ENCODE measurements around the gene PSMF1.

PSMF1 gene

GRCh38 chr20:1191299-1191698 lies 72.9 kb downstream of the PSMF1 start:
- DNase-seq (ENCODE audit: low read depth): no peak
- Histone ChIP-seq H3K36me3 (ENCODE audit: control insufficient read depth, insufficient read depth, low read length, severe bottlenecking) (no peaks in the 10 kb centered on the region), H3K9ac (ENCODE audit: low read length) (no peak overlapping the region), H3K9me3 (ENCODE audit: control insufficient read depth, low read length) (peaks cover 4% of the 10 kb centered on the region), H3K4me3 (ENCODE audit: low read length) (no peak overlapping the region), H3K4me1 (ENCODE audit: control insufficient read depth, insufficient read depth, low read length) (no peaks in the 10 kb centered on the region), H3K27me3 (replicated peaks; ENCODE audit: control insufficient read depth, insufficient read depth, low read length) (peaks cover 59% of the 10 kb centered on the region)

- peaks cover 9% of the 10 kb centered on the region for H3K9me3 ChIP-seq (ENCODE audit: control insufficient read depth, low read length)
- peaks cover 47% of the 10 kb centered on the region for H3K27me3 ChIP-seq (replicated peaks; ENCODE audit: control insufficient read depth, insufficient read depth, low read length)
- no peak overlapping the region for H3K9ac ChIP-seq (ENCODE audit: low read length)
- H3K36me3 ChIP-seq (ENCODE audit: control insufficient read depth, insufficient read depth, low read length, severe bottlenecking): no peaks in the 10 kb centered on the region
- H3K4me3 ChIP-seq (ENCODE audit: low read length): no peak overlapping the region
- no peak for DNase-seq (ENCODE audit: low read depth)
- H3K4me1 ChIP-seq (ENCODE audit: control insufficient read depth, insufficient read depth, low read length): no peaks in the 10 kb centered on the region
Observed at GRCh38 chr20:1195226-1195625, 76.8 kb downstream of the PSMF1 start.

DNA sequence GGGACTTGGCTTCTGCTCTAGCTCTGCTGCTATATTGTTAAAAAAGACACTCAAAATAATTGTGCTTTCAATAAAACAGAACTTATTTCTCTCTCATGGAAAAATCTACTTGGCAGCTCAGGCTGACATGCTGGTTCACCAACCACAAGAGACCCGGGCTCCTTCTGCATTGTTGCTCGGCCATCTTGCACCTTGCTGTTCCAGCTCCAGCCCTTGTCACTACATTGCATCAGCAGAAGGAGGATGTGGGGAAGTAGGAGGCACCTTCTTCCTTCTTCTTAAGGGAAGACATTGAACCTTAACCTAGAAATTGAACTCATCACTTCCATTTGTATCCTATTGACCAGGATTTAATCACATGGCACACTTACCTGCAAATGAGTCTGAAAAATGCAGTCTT lies 78.2 kb downstream of the PSMF1 start:
- Histone ChIP-seq H3K4me1 (ENCODE audit: control insufficient read depth, insufficient read depth, low read length) (no peaks in the 10 kb centered on the region), H3K36me3 (ENCODE audit: control insufficient read depth, insufficient read depth, low read length, severe bottlenecking) (no peaks in the 10 kb centered on the region), H3K27me3 (replicated peaks; ENCODE audit: control insufficient read depth, insufficient read depth, low read length) (peaks cover 37% of the 10 kb centered on the region), H3K4me3 (ENCODE audit: low read length) (no peak overlapping the region), H3K9ac (ENCODE audit: low read length) (no peak overlapping the region), H3K9me3 (ENCODE audit: control insufficient read depth, low read length) (peaks cover 9% of the 10 kb centered on the region)
- DNase-seq (ENCODE audit: low read depth): no peak

GRCh38 chr20:1197801-1198200 lies 79.4 kb downstream of the PSMF1 start:
- H3K27me3 ChIP-seq (replicated peaks; ENCODE audit: control insufficient read depth, insufficient read depth, low read length): peaks cover 42% of the 10 kb centered on the region

DNA sequence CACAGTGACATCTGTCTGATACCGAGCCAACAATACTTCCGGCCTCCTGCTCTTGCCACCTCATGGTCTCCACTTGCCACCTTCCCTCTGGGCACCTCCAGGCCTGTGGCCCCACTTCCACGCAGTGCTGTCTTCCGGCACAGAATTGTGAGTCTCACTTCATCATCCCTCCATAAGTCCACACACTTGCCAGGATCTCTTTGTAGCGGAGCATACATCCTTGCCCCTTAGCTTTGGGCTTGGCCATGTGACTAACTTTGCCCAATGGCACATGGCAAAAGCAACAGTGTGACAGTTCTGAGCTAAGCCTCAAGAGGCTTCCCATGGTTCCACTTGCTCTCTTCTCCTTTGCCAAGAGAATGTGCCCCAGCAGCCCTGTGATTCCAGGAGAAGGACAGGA lies 80.3 kb downstream of the PSMF1 start:
- DNase-seq (ENCODE audit: low read depth): no peak
- H3K4me3 ChIP-seq (ENCODE audit: low read length): no peak overlapping the region
- peaks cover 3% of the 10 kb centered on the region for H3K4me1 ChIP-seq (ENCODE audit: control insufficient read depth, insufficient read depth, low read length)
- no peak overlapping the region for H3K9ac ChIP-seq (ENCODE audit: low read length)
- H3K27me3 ChIP-seq (replicated peaks; ENCODE audit: control insufficient read depth, insufficient read depth, low read length): peaks cover 49% of the 10 kb centered on the region
- H3K36me3 ChIP-seq (ENCODE audit: control insufficient read depth, insufficient read depth, low read length, severe bottlenecking): no peaks in the 10 kb centered on the region
- H3K9me3 ChIP-seq (ENCODE audit: control insufficient read depth, low read length): peaks cover 9% of the 10 kb centered on the region

More at GRCh38 chr20:1197801-1198200, 79.4 kb downstream of the PSMF1 start:
- Histone ChIP-seq H3K36me3 (ENCODE audit: control insufficient read depth, insufficient read depth, low read length, severe bottlenecking) (no peaks in the 10 kb centered on the region), H3K9me3 (ENCODE audit: control insufficient read depth, low read length) (peaks cover 9% of the 10 kb centered on the region), H3K9ac (ENCODE audit: low read length) (no peak overlapping the region), H3K4me3 (ENCODE audit: low read length) (no peak overlapping the region), H3K4me1 (ENCODE audit: control insufficient read depth, insufficient read depth, low read length) (no peaks in the 10 kb centered on the region)
- DNase-seq (ENCODE audit: low read depth): no peak

GRCh38 chr20:1199212-1199873 lies 80.9 kb downstream of the PSMF1 start:
- Histone ChIP-seq H3K9me3 (ENCODE audit: control insufficient read depth, low read length) (peaks cover 9% of the 10 kb centered on the region), H3K36me3 (ENCODE audit: control insufficient read depth, insufficient read depth, low read length, severe bottlenecking) (no peaks in the 10 kb centered on the region), H3K4me3 (ENCODE audit: low read length) (no peak overlapping the region), H3K27me3 (replicated peaks; ENCODE audit: control insufficient read depth, insufficient read depth, low read length) (peaks cover 45% of the 10 kb centered on the region), H3K4me1 (ENCODE audit: control insufficient read depth, insufficient read depth, low read length) (peaks cover 9% of the 10 kb centered on the region), H3K9ac (ENCODE audit: low read length) (no peak overlapping the region)
- no peak for DNase-seq (ENCODE audit: low read depth)

GRCh38 chr20:1199964-1200363 lies 81.6 kb downstream of the PSMF1 start:
- Histone ChIP-seq H3K9ac (ENCODE audit: low read length) (no peak overlapping the region), H3K4me1 (ENCODE audit: control insufficient read depth, insufficient read depth, low read length) (peaks cover 12% of the 10 kb centered on the region), H3K27me3 (replicated peaks; ENCODE audit: control insufficient read depth, insufficient read depth, low read length) (peaks cover 39% of the 10 kb centered on the region), H3K9me3 (ENCODE audit: control insufficient read depth, low read length) (peaks cover 9% of the 10 kb centered on the region), H3K36me3 (ENCODE audit: control insufficient read depth, insufficient read depth, low read length, severe bottlenecking) (no peaks in the 10 kb centered on the region), H3K4me3 (ENCODE audit: low read length) (no peak overlapping the region)
- DNase-seq (ENCODE audit: low read depth): no peak

GRCh38 chr20:1202762-1203504 lies 84.5 kb downstream of the PSMF1 start, which contains the start of gene C20orf202:
Gene C20orf202 (plus strand): TSS chr20:1203454. CDS start chr20:1203586, 132 bp downstream.
- Histone ChIP-seq H3K36me3 (ENCODE audit: control insufficient read depth, insufficient read depth, low read length, severe bottlenecking) (no peaks in the 10 kb centered on the region), H3K4me1 (ENCODE audit: control insufficient read depth, insufficient read depth, low read length) (peaks cover 17% of the 10 kb centered on the region), H3K9ac (ENCODE audit: low read length) (no peak within 1 kb of the TSS), H3K9me3 (ENCODE audit: control insufficient read depth, low read length) (no peaks in the 10 kb centered on the region), H3K4me3 (ENCODE audit: low read length) (no peak within 1 kb of the TSS), H3K27me3 (replicated peaks; ENCODE audit: control insufficient read depth, insufficient read depth, low read length) (peaks cover 36% of the 10 kb centered on the region)
- no peak for DNase-seq (ENCODE audit: low read depth)

DNA sequence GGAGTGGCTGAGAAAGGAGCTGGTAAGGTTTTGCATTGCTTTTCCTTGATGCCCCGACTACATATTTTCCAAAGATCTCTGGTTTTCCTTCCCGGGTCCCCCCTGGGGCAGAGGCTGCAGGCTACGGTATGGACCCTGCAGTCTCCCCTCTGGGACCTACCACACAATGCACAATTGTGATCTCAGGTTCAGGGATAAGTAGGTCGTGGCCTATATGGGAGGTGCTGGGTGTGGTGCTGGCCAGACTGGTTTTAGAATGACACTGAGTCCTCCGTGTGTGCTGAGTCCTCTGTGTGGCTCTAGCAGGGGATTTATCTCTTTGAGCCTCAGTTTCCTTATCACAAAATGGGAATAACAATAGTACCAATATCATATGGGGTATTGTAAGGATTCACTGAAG lies 85.2 kb downstream of the PSMF1 start:
- Histone ChIP-seq H3K27me3 (replicated peaks; ENCODE audit: control insufficient read depth, insufficient read depth, low read length) (peaks cover 38% of the 10 kb centered on the region), H3K9ac (ENCODE audit: low read length) (no peak overlapping the region), H3K9me3 (ENCODE audit: control insufficient read depth, low read length) (no peaks in the 10 kb centered on the region), H3K4me1 (ENCODE audit: control insufficient read depth, insufficient read depth, low read length) (peaks cover 17% of the 10 kb centered on the region), H3K4me3 (ENCODE audit: low read length) (no peak overlapping the region), H3K36me3 (ENCODE audit: control insufficient read depth, insufficient read depth, low read length, severe bottlenecking) (no peaks in the 10 kb centered on the region)
- no peak for DNase-seq (ENCODE audit: low read depth)

DNA sequence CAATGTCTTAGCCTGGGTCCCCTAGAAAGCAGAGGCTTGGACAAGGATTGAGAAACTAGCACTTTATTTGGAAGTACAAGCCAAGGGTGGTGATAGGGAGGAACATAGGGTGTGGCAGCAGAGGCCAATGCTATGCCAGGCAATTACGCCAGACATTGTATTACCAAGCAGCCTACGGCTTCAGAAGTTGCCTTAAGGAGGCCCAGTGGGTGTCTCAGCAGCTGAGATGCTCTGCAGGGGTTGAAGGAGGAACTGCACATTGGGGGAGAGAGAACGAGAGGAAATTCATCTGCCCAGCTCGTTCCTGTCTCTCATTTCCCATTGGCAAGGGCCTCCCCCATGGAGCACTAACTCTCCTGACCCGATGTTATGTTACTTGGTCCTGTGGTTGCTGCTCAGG lies 85.7 kb downstream of the PSMF1 start:
- peaks cover 39% of the 10 kb centered on the region for H3K27me3 ChIP-seq (replicated peaks; ENCODE audit: control insufficient read depth, insufficient read depth, low read length)
- no peak for DNase-seq (ENCODE audit: low read depth)

DNA sequence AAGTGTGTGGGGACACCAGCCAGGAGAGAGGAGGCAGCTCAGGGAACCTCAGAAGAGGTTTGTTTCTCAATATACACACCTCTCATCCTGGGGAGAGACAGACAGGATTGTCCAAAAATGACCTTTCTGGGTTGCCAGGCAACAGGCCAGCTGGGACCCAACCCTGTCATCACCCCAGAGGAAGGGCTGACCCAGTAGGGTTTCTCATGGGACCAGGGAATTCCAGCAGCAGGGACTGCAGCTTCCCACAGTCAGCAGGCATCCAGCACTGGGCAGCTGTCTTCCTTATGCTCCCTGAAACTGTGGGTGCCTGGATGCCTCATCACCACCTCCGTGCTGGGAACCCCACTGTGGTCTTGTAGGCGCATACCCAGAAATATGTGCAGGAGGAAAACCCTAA lies 86.2 kb downstream of the PSMF1 start:
- Histone ChIP-seq H3K9me3 (ENCODE audit: control insufficient read depth, low read length) (no peaks in the 10 kb centered on the region), H3K36me3 (ENCODE audit: control insufficient read depth, insufficient read depth, low read length, severe bottlenecking) (no peaks in the 10 kb centered on the region), H3K27me3 (replicated peaks; ENCODE audit: control insufficient read depth, insufficient read depth, low read length) (peaks cover 43% of the 10 kb centered on the region), H3K4me1 (ENCODE audit: control insufficient read depth, insufficient read depth, low read length) (peaks cover 17% of the 10 kb centered on the region), H3K4me3 (ENCODE audit: low read length) (no peak overlapping the region), H3K9ac (ENCODE audit: low read length) (no peak overlapping the region)
- DNase-seq (ENCODE audit: low read depth): no peak

More for the DNA sequence above, 85.7 kb downstream of the PSMF1 start:
- H3K36me3 ChIP-seq (ENCODE audit: control insufficient read depth, insufficient read depth, low read length, severe bottlenecking): no peaks in the 10 kb centered on the region
- H3K4me1 ChIP-seq (ENCODE audit: control insufficient read depth, insufficient read depth, low read length): peaks cover 17% of the 10 kb centered on the region
- H3K9ac ChIP-seq (ENCODE audit: low read length): no peak overlapping the region
- H3K4me3 ChIP-seq (ENCODE audit: low read length): no peak overlapping the region
- H3K9me3 ChIP-seq (ENCODE audit: control insufficient read depth, low read length): no peaks in the 10 kb centered on the region
